Measurements from ENCODE around the gene NKD2.

Gene NKD2

DNA sequence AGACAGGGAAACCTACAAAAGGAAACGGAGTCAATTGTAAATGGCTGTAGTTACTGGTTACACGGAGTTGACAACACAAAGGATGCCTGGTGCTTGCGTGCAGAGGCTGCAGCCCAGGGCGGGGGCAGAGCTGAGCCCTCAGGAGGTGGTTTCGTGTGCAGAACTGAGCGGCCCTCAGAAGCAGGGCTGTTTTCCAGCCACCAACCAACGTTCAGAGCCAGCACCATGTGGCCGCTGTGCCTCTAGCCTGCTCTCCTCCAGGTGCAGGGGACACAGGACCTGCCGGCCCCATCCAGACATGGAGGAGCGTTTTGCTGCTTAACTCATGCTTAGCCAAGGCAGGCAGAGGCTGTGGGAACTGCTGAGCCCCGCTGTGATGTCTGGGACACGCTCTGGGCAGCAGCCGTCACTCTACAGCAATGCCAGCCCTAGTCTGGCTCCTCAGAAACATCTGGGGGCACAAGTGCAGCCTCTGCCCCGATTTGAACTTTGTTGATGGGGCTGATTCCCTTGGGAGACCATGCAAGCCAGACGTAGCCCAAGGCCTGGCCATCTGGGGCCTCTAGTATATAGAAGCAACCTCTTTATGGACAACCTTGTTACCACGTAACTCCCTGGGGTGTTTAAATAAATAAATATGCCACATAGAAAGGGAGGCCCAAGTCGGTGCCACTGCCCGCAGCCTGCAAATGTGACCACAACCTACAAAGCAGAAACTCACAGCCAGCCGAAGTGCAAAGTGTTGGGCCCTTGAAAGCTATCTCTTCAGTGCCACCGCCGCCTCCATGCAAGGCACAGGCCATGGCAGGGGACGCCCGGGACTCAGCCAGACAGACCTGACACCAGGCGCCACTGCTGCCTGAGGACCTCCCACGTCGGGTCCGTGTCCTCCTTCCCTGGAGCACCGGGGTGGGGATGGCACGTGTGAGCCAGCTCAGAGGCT is 42.1 kb downstream of the NKD2 start:
- no peak for TF ChIP-seq FOXP2 (optimal IDR thresholded peaks at IDR 0.05; ENCODE audit: borderline replicate concordance, extremely low read depth, extremely low read length, insufficient read depth)
- no peak for TF ChIP-seq SIN3A (IDR thresholded peaks at IDR 0.05; ENCODE audit: borderline replicate concordance, insufficient read depth, low read length)
- no peak for TF ChIP-seq TAF1 (IDR thresholded peaks at IDR 0.05; ENCODE audit: borderline replicate concordance, insufficient read depth, low read length)
- no peak for TF ChIP-seq POLR2AphosphoS5 (IDR thresholded peaks at IDR 0.05; ENCODE audit: low read depth, low read length)
- TF ChIP-seq, protein P1, sequence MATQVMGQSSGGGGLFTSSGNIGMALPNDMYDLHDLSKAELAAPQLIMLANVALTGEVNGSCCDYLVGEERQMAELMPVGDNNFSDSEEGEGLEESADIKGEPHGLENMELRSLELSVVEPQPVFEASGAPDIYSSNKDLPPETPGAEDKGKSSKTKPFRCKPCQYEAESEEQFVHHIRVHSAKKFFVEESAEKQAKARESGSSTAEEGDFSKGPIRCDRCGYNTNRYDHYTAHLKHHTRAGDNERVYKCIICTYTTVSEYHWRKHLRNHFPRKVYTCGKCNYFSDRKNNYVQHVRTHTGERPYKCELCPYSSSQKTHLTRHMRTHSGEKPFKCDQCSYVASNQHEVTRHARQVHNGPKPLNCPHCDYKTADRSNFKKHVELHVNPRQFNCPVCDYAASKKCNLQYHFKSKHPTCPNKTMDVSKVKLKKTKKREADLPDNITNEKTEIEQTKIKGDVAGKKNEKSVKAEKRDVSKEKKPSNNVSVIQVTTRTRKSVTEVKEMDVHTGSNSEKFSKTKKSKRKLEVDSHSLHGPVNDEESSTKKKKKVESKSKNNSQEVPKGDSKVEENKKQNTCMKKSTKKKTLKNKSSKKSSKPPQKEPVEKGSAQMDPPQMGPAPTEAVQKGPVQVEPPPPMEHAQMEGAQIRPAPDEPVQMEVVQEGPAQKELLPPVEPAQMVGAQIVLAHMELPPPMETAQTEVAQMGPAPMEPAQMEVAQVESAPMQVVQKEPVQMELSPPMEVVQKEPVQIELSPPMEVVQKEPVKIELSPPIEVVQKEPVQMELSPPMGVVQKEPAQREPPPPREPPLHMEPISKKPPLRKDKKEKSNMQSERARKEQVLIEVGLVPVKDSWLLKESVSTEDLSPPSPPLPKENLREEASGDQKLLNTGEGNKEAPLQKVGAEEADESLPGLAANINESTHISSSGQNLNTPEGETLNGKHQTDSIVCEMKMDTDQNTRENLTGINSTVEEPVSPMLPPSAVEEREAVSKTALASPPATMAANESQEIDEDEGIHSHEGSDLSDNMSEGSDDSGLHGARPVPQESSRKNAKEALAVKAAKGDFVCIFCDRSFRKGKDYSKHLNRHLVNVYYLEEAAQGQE (IDR thresholded peaks at IDR 0.05; ENCODE audit: insufficient read depth in 1 of 2, low read depth in 2 of 2, low read length in 2 of 2): no peak

DNA sequence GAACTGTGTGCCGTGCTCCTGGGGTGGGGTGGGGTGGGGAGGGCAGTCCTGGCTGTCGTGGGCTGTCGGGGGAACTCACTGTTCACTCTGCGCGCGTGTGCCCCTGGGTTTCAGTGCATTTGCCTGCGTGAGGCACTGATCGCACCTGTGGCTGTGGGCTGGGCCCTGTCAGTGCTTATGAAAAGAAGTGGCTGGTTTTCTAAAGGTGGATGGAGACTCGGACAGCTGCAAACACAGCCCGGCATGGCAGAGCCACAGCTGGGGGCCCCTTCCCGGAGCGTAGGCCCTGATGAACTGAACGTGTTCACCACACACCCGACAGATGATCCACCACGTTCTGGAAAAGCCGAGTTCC is 42.7 kb downstream of the NKD2 start:
- no peak for TF ChIP-seq FOXP2 (optimal IDR thresholded peaks at IDR 0.05; ENCODE audit: borderline replicate concordance, extremely low read depth, extremely low read length, insufficient read depth)
- TF ChIP-seq TAF1 (IDR thresholded peaks at IDR 0.05; ENCODE audit: borderline replicate concordance, insufficient read depth, low read length): no peak
- TF ChIP-seq, protein P1 (IDR thresholded peaks at IDR 0.05; ENCODE audit: insufficient read depth in 1 of 2, low read depth in 2 of 2, low read length in 2 of 2): no peak

DNA sequence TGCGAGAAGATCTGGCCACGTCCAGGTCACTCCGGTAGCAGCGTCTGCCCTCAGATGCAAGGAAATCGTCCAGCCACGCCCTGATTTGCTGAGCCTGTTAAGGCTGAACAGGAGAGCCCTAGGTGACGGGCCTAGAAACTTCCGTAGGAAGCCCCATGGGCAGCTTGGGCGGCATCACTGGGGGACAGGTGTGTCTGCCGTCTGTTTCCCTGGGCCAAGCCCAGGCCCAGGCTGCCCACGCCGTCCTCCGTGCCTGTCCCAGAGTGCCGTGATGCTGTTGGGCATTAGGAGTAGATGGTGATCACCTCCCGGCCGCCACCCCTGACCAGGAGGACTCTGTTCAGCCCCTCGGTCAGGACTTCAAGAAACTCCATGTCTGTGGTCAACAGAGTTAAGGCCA is 43.5 kb downstream of the NKD2 start:
- TF ChIP-seq FOXP2 (optimal IDR thresholded peaks at IDR 0.05; ENCODE audit: borderline replicate concordance, extremely low read depth, extremely low read length, insufficient read depth) (no peak), TAF1 (IDR thresholded peaks at IDR 0.05; ENCODE audit: borderline replicate concordance, insufficient read depth, low read length) (no peak), POLR2AphosphoS5 (IDR thresholded peaks at IDR 0.05; ENCODE audit: low read depth, low read length) (no peak), SIN3A (IDR thresholded peaks at IDR 0.05; ENCODE audit: borderline replicate concordance, insufficient read depth, low read length) (no peak)
- TF ChIP-seq, protein P1 (IDR thresholded peaks at IDR 0.05; ENCODE audit: insufficient read depth in 1 of 2, low read depth in 2 of 2, low read length in 2 of 2): no peak

DNA sequence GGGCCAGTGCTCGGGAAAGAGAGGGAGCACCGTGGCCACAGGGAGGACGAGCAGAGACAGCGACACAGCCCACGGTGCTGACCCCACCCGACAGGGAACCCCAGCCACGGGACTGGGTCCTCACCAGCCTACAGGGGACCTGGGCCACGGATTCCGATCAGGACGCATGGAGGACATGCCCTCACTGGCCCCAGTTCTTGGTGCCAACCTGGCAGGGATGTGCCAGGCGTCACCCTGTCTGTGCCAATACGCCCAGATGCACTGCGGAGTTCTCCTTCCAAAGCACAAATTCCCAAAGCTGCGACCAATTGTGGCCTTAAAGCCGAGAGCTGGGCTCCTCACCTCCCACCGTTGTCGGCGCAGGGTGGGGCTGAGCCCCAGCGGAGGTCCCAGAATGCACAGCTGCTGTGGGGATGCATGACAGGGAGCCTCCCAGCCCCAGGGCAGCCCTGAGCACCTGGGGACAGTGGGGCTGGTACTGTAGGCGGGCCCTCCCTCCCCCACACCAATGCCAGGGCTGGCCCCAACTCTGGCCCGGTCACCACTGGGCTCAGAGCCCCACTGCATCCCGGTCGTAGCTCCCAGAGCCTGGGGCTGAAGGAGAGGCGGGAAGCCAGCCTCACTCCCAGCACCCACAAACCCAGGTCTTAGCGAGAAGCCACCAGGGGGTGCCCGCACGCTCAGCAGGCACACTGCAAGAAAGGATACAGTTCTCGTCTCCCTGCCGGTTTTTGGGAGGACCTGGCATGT is 44.2 kb downstream of the NKD2 start:
- TF ChIP-seq TAF1 (IDR thresholded peaks at IDR 0.05; ENCODE audit: borderline replicate concordance, insufficient read depth, low read length): no peak
- TF ChIP-seq, protein P1 (IDR thresholded peaks at IDR 0.05; ENCODE audit: insufficient read depth in 1 of 2, low read depth in 2 of 2, low read length in 2 of 2): no peak
- TF ChIP-seq POLR2AphosphoS5 (IDR thresholded peaks at IDR 0.05; ENCODE audit: low read depth, low read length): no peak
- TF ChIP-seq SIN3A (IDR thresholded peaks at IDR 0.05; ENCODE audit: borderline replicate concordance, insufficient read depth, low read length): no peak
- no peak for TF ChIP-seq FOXP2 (optimal IDR thresholded peaks at IDR 0.05; ENCODE audit: borderline replicate concordance, extremely low read depth, extremely low read length, insufficient read depth)

Data from PFSK-1 (cell line).